Sigmoid colon (tissue), 4 donors: ENCODE data around the gene MS4A5.

Experiments used
- CTCF ChIP-seq, 4 experiments: fragments of 450-650 bp in 3 of 4; fragments of 200-600 bp in 1 of 4; IDR thresholded peaks; one replicate each; pipeline ENCODE4 v1.5.1; 2016 to 2019; ENCODE audit warnings: antibody characterized with exemption in 4 of 4, mild to moderate bottlenecking in 3 of 4, moderate library complexity in 2 of 4
- EP300 ChIP-seq, 4 donors: sonication (generic); formaldehyde crosslinking; IDR thresholded peaks; one replicate each; pipeline ENCODE4 v1.6.1; 2017; ENCODE audit warnings: antibody characterized with exemption in 4 of 4
- POLR2A ChIP-seq, 2 donors: fragments of 450-650 bp; IDR thresholded peaks; one replicate each; pipeline ENCODE4 v1.6.1; 2016; ENCODE audit warnings: antibody characterized with exemption in 2 of 2, mild to moderate bottlenecking in 2 of 2, moderate library complexity in 2 of 2

GRCh38 chr11:60482361-60482760 is 53.0 kb downstream of the MS4A5 start:
- no peak for TF ChIP-seq CTCF (IDR thresholded peaks at IDR 0.05)
- TF ChIP-seq EP300 (IDR thresholded peaks at IDR 0.05) = no peak
- no peak for TF ChIP-seq POLR2A (IDR thresholded peaks at IDR 0.05)
